Stimulated activated memory B cell treated with anti-CD40 and anti-IgM and Interleukin-4, amounts not matched to agents 10 μg/mL and 1 μg/mL and 100 μg/mL, for 72 hours (primary cell): ENCODE measurements around the gene TIGD4.
A peak's percentile ranks its signal among the peaks of the same experiment; 100 is the strongest.
"Not testable (repeated sequence)": the region's sequence is repeated elsewhere in the genome, so short reads cannot be mapped to it uniquely, and the experiment has no call there.

ENCODE experiments used
- ATAC-seq: fragments of 150-1000 bp; cut with Tn5 transposase; 2 replicates; pipeline ENCODE4 v1.10.0; 2021
- H3K27ac Mint-ChIP-seq: one replicate; pipeline ENCODE4 v1.8.0; 2022; ENCODE audit warnings: mild to moderate bottlenecking, mixed read lengths
- H3K27me3 Mint-ChIP-seq: one replicate; pipeline ENCODE4 v1.8.0; 2022; ENCODE audit warnings: mixed read lengths
- H3K36me3 Mint-ChIP-seq: one replicate; pipeline ENCODE4 v1.8.0; 2022; ENCODE audit warnings: mixed read lengths
- H3K4me1 Mint-ChIP-seq: one replicate; pipeline ENCODE4 v1.8.0; 2022; ENCODE audit warnings: mixed read lengths
- H3K4me3 Mint-ChIP-seq: one replicate; pipeline ENCODE4 v1.8.0; 2022; ENCODE audit warnings: mild to moderate bottlenecking, moderate library complexity, mixed read lengths
- H3K9me3 Mint-ChIP-seq: one replicate; pipeline ENCODE4 v1.8.0; 2022; ENCODE audit warnings: mixed read lengths

Gene TIGD4

DNA sequence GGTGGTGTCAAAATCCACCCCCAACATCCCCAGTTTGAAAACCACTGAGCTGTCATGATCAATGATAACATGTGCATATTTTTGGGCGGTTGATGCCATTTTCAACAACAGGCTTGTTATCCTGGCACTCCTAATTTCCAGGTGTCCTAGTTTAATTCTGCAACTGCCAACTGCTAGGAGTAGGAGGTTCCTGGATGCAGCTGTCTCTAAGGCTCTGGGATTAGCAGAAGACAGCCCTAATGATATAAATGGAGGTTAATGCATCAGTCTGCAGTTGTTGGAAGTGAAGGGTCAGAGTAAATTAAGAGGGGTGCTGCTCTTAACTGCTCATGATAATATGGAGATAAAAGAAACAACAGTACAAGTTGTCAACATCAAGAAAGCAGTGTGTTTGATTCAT lies 24.0 kb upstream of the TIGD4 start:
- H3K4me3 Mint-ChIP-seq = no peak overlapping the region

DNA sequence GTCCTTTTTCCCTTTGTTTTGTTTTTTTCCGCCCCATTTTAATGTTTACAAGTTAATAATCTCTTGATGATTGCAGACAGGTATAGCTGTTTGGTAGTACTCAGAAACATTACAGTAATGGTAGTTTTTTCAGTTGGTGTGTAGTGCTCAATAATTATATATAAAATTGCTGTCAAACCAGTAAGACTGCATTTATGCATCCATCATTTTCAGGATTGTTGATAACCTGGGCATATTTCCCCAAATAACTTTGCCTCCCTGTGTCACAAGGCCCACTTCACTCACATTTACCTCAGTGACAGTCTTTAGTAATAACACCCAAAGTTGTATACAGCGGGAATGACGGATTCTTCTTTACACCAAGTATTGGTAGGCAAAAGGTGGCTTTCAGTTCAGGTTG lies 16.4 kb upstream of the TIGD4 start:
- H3K4me1 Mint-ChIP-seq = peaks cover 29% of the 10 kb centered on the region
- no peak for ATAC-seq
- H3K9me3 Mint-ChIP-seq = no peaks in the 10 kb centered on the region
- H3K4me3 Mint-ChIP-seq = no peak overlapping the region
- no peaks in the 10 kb centered on the region for H3K27me3 Mint-ChIP-seq
- H3K36me3 Mint-ChIP-seq = peaks cover 24% of the 10 kb centered on the region
- H3K27ac Mint-ChIP-seq = no peak overlapping the region

More for the DNA sequence above, 24.0 kb upstream of the TIGD4 start:
- peaks cover 6% of the 10 kb centered on the region for H3K36me3 Mint-ChIP-seq
- no peak overlapping the region for H3K27ac Mint-ChIP-seq
- peaks cover 38% of the 10 kb centered on the region for H3K4me1 Mint-ChIP-seq
- ATAC-seq = no peak
- H3K27me3 Mint-ChIP-seq = no peaks in the 10 kb centered on the region
- H3K9me3 Mint-ChIP-seq = no peaks in the 10 kb centered on the region

DNA sequence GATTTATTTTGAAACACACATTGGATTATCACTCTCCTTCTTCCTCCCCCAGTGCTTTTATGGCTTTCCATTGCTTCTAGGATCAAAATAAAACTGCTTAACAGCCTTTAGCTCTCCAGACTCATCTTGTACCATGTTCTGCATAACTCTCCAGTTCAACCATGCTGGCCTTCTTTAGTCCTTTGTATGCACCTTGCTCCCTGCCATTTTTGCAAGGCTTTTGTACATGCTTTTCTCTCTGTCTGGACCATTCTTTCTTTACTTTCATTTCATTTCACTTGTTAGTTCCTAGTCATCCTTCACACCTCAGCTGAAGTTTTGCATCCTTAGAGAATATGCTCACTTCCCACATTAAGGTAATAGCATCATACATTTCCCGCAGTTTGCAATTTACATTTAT lies 7.1 kb upstream of the TIGD4 start:
- ATAC-seq = no peak
- no peaks in the 10 kb centered on the region for H3K9me3 Mint-ChIP-seq
- H3K4me3 Mint-ChIP-seq = peak overlapping the region; percentile 0
- H3K4me1 Mint-ChIP-seq = peaks cover 55% of the 10 kb centered on the region
- no peaks in the 10 kb centered on the region for H3K36me3 Mint-ChIP-seq
- H3K27me3 Mint-ChIP-seq = no peaks in the 10 kb centered on the region
- H3K27ac Mint-ChIP-seq = peak overlapping the region; percentile 47

DNA sequence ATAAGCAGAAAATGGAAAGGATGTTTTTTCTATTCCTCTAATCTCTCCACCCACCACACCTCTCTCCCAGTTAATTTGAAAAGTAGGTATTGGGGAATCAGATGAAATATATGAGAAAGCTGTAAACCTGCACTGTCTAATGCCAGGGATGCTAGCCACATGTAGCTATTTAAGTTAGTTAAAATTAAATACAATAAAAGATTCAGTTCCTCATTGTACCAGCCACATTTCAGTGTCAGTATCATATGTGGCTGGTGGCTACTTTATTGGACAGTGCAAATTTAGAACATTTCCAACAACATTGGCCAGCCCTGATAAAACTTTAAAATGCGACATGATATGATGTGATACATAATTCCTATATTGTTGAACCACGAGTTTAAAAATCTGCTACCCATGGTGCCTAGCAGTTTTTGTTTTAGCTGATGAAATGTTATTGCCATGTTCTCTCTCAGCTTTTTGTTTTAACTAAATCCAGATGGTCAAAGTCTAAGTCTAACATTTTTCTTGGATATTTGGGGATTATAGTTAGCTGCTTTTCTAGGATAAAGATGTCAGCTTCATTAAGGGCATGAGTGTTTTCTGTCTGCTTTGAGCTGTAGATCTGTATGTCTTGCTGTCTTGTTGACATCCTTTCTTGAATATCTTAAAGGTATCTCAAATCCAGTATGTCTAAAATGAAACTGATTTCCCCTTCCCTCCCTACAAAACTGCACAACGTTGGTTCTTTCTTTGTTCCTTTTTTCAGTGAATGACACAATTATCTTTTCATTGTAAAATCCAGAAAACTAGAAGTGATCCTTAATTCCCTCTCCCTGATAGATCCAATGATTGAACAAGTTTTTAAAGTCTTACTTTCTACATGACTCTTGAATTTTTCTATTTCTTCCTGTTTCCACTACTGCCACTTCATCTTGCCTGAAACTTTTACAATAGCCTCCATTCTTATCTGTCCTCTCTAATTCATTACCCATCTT lies 6.4 kb upstream of the TIGD4 start:
- H3K4me3 Mint-ChIP-seq = peak overlapping the region; percentile 0
- peak overlapping the region; percentile 47 for H3K27ac Mint-ChIP-seq
- no peaks in the 10 kb centered on the region for H3K36me3 Mint-ChIP-seq
- no peaks in the 10 kb centered on the region for H3K27me3 Mint-ChIP-seq
- ATAC-seq = peak; percentile 34
- peaks cover 62% of the 10 kb centered on the region for H3K4me1 Mint-ChIP-seq
- H3K9me3 Mint-ChIP-seq = no peaks in the 10 kb centered on the region

DNA sequence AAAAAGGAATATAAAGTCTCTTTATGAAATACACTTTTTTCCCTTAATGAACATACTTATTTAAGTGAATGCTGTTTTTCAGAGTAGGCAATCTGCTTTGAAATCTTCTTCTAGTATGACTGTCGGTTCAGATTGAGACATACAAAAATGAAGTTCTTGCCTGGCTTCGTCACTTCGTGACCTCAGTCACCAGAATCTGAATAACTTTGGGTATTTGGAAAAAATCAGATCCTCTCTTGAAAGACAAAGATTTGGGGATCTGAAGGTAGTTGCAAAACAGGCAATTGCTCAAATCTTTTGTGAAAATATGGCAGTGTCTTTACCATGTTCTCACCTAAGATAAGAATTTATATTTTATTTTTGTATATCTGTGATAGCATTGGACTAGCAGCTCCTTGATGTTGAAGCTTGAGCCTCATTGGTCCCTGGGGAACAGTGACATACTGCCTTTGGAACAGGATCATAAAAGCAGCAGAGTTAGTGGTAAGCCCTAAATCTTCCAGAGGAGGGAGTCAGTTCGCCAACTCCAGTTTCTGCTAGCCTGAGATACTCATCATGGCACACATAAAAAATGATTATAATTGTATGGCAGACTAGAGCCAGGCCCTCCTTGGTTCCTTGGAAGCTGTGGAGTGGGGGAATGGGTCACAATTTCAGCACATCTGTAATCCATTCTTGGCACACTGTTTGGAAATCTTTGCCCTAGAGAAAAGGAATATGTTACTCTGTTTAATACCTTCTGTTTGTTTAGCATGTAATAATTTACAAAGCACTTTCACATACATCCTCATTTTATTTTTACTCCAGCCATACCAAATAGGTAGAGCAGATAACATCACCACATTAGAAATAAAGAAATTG lies 5.2 kb upstream of the TIGD4 start:
- Mint-ChIP-seq H3K4me1 (peaks cover 68% of the 10 kb centered on the region), H3K27ac (no peak overlapping the region), H3K9me3 (no peaks in the 10 kb centered on the region), H3K4me3 (no peak overlapping the region), H3K27me3 (no peaks in the 10 kb centered on the region), H3K36me3 (no peaks in the 10 kb centered on the region)
- ATAC-seq = no peak

DNA sequence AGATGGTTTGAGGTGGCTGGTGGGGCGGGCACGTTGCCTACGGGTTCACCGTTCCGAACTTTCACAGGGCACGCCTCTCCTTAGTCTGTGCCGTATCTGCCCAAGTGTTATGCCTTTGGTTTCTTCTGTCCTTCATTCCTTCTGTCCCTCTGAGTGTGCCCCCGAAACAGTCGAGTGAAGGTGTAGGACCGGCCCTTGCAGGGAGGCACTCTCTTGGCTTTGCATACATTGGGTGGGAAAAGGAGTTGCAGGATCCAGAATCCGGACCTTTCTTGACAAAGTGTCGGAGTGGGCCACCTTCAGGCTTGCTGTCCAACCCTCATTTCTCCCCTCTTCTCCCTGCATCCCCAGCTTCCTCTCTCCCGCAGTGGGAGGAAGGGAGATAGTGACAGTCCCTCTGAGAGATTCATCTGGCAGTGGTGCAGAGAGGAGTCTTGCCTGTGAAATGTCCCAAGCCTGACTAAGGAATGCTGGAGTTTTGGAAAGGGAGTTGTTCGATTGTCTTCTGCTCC lies 793 bp upstream of the TIGD4 start:
- H3K36me3 Mint-ChIP-seq = no peaks in the 10 kb centered on the region
- H3K4me3 Mint-ChIP-seq = peak overlapping the region; percentile 98
- no peaks in the 10 kb centered on the region for H3K9me3 Mint-ChIP-seq
- no peaks in the 10 kb centered on the region for H3K27me3 Mint-ChIP-seq
- peak overlapping the region; percentile 84 for H3K27ac Mint-ChIP-seq
- H3K4me1 Mint-ChIP-seq = peaks cover 68% of the 10 kb centered on the region
- ATAC-seq = peak; percentile 72

DNA sequence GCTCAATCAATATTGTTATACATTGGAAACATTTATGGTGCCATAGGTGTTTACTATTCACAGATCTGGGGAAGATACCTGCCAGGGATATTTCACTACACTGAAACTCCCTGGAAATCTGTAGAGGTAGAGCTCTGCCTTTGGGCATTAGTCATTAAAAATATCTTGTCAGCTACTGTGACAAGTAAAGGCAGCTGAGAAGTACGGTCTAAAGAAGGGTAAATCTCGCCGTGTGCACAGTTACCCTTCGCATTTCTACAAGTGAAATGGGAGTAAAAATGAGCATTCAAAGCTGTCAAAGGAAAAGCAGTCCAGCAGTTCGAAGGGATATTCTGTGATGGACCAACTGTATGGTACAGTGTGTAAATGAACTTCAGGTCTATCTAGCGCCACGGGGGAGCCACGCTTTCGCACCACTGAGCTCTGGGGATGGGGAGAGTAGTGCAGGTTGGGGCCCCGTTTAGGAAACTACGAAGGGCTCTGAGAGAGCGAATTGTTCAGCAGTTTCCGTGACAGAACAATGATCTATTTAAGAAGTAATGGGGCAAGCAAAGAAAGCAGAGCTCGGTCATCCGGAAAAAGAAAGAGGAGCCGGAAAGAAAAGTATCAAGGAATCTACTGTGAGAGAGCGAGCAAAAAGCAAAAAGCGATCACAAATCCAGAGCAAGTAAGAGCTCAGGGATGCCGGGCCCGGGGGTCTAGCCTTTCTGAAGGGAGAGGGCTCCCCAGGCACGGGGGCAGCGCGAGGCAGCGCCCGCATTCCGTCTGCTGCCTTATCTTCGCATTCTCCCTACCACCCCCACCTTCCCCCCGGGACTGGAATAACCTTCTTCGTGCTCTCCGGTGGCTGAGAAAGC lies 646 bp downstream of the TIGD4 start:
- Mint-ChIP-seq H3K4me3 (peak overlapping the region; percentile 98), H3K4me1 (peaks cover 57% of the 10 kb centered on the region), H3K27me3 (no peaks in the 10 kb centered on the region), H3K9me3 (no peaks in the 10 kb centered on the region), H3K36me3 (no peaks in the 10 kb centered on the region), H3K27ac (peak overlapping the region; percentile 84)
- peak; percentile 42 for ATAC-seq

DNA sequence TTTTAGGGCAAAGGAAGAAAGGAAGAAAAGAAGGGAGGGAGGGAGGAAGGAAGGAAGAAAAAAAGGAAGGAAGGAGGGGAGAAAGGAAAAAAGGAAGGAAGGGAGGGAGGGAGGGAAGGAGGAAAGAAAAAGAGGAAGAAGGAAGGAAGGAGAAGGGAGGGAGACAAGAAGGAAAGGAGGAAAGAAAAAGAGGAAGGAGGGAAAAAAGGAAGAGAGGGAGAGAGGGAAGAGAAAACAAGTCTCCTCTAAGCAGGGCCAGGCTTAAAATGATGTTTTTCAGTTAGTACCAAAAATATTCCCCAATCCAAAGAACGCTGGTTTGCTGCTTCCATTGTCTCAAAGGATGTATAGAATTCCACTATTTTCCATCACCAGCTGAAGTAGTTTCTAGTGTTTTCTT lies 2.0 kb downstream of the TIGD4 start:
- H3K27me3 Mint-ChIP-seq = no peaks in the 10 kb centered on the region
- no peak overlapping the region for H3K27ac Mint-ChIP-seq
- H3K36me3 Mint-ChIP-seq = no peaks in the 10 kb centered on the region

DNA sequence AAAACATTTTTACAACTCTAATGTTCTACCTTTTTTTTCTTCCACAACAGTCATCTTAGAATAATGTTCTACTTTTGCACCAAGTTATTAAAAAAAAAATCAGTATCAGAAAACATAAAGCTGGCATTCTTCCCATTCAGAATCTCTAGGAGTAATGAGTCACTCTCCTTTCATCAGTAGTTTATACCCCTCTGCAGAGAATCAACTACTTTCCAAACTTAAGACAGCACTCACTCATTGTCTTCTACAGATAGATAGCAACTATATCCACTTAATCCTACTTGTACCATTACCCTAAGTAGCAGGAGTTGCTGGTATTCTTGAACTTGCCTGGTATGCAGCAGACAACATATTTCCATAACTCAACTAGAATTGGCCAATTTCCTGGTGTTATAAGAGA lies 3.2 kb downstream of the TIGD4 start:
- H3K9me3 Mint-ChIP-seq = no peaks in the 10 kb centered on the region
- no peak overlapping the region for H3K27ac Mint-ChIP-seq
- no peak for ATAC-seq
- no peaks in the 10 kb centered on the region for H3K36me3 Mint-ChIP-seq
- H3K4me1 Mint-ChIP-seq = peaks cover 31% of the 10 kb centered on the region
- H3K27me3 Mint-ChIP-seq = no peaks in the 10 kb centered on the region
- H3K4me3 Mint-ChIP-seq = no peak overlapping the region

More for the DNA sequence above, 2.0 kb downstream of the TIGD4 start:
- no peak overlapping the region for H3K4me3 Mint-ChIP-seq
- H3K9me3 Mint-ChIP-seq = no peaks in the 10 kb centered on the region
- H3K4me1 Mint-ChIP-seq = peaks cover 43% of the 10 kb centered on the region
- no peak for ATAC-seq

DNA sequence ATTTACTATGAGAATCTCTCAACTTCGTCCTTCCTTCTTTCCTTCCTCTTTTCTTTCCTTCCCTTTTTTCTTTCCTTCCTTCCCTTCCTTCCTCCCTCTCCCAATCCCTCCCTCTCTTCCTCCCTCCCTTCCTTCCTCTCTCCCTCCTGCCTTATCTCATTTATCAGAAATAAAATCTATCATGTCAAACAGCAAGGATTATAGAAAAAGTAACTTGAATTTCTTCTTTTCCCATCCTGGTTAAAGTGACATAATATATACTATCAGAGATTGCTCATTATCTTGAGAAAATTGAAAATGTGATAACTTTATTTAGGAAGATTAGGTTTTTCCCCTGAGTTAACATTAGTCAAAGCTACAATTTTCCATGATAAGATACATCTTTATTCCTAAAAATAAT lies 5.6 kb downstream of the TIGD4 start:
- Mint-ChIP-seq H3K27ac (no peak overlapping the region), H3K4me1 (peaks cover 16% of the 10 kb centered on the region), H3K27me3 (no peaks in the 10 kb centered on the region), H3K4me3 (no peak overlapping the region), H3K9me3 (no peaks in the 10 kb centered on the region), H3K36me3 (no peaks in the 10 kb centered on the region)
- ATAC-seq = no peak

DNA sequence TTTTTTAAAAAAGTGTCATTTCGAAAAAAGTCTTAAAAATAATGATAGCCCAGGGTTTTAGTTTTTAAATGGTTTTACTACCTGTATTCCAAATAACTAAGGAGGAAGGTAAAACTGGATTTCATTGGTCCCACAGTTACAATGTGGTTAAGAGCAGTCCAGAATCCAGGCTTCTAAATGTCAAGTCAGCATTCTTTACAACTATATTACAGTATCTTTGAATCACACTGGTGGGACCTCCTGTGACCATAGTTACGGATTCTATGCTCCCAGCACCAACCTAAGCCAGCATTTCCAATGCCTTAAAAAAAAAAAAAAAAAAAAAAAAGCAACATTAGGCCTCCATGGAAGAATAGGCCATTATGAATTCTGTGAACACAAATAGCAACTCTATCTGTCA lies 6.2 kb downstream of the TIGD4 start:
- no peaks in the 10 kb centered on the region for H3K9me3 Mint-ChIP-seq
- ATAC-seq = no peak
- no peak overlapping the region for H3K4me3 Mint-ChIP-seq
- no peaks in the 10 kb centered on the region for H3K27me3 Mint-ChIP-seq
- H3K4me1 Mint-ChIP-seq = peaks cover 10% of the 10 kb centered on the region
- no peaks in the 10 kb centered on the region for H3K36me3 Mint-ChIP-seq
- no peak overlapping the region for H3K27ac Mint-ChIP-seq

DNA sequence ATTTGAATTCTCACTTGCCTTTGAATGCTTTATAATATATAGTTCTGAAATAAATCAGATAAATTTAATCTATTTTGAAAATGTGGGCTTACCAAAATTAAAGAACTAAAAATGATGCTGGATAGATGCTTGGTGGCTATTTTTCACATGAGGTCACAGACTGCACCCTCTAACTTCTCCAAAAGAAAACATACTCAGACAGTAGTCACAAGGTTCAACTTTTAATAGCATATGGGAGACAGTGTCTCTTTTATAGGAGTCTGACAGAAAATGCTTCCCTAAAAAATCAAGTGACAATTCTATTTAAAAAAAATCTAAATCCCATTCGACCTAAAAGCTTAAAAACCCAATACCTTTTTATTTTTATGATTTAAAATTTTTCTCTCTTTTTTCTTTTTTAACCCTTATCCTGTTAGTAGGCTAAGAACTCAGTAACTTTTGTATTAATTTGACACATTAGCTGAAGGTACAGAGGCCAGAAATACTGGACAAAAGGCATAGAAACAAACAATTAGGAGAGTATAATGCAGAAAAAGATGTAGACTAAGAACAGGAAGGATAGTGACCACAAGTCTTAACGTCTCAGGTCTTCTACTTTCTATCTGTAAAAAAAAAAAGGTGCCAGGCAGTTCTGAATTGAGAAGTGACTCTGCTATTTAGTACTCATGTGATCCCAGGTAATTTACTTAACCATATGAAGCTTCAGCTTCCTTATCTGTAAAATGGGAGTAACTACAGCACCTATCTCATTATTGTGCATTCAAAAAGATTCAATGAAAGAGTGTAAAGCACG lies 7.6 kb downstream of the TIGD4 start:
- H3K27me3 Mint-ChIP-seq = no peaks in the 10 kb centered on the region
- no peak overlapping the region for H3K27ac Mint-ChIP-seq
- no peaks in the 10 kb centered on the region for H3K4me1 Mint-ChIP-seq
- ATAC-seq = no peak
- H3K36me3 Mint-ChIP-seq = no peaks in the 10 kb centered on the region
- H3K9me3 Mint-ChIP-seq = no peaks in the 10 kb centered on the region
- no peak overlapping the region for H3K4me3 Mint-ChIP-seq

DNA sequence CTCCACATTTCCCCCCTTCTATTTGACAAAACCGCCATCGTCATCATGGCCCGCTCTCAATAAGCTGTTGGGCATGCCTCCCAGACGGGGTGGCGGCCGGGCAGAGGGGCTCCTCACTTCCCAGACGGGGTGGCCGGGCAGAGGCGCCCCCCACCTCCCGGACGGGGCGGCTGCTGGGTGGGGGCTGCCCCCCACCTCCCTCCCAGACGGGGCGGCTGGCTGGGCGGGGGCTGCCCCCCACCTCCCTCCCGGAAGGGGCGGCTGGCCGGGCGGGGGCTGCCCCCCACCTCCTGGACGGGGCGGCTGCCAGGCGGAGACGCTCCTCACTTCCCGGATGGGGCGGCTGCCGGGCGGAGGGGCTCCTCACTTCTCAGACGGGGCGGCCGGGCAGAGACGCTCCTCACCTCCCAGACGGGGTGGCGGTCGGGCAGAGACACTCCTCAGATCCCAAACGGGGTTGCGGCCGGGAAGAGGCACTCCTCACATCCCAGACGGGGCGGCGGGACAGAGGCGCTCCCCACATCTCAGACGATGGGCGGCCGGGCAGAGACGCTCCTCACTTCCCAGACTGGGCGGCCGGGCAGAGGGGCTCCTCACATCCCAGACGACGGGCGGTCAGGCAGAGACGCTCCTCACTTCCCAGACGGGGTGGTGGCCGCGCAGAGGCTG lies 14.3 kb downstream of the TIGD4 start:
- not testable (repeated sequence) for H3K27me3 Mint-ChIP-seq, ATAC-seq, H3K36me3 Mint-ChIP-seq, H3K9me3 Mint-ChIP-seq, H3K27ac Mint-ChIP-seq, H3K4me1 Mint-ChIP-seq, H3K4me3 Mint-ChIP-seq

DNA sequence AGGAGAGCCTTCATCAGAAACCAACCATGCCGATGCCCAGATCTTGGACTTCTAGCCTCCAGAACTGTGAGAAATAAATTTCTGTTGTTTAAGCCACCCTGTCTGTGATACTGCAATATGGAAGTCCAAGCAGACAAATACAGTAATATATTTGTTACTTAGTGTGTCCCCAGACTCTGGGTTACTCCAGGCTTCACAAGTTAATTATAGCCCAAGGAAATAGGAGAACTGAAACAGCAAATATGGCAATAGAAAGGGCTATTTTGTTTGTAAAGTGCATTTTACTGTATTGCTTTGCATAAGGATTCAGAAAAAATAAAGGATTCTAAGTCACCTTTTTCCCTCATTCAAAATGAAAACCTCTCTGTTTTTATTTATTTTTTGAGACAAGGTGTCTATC lies 15.7 kb downstream of the TIGD4 start:
- ATAC-seq = no peak
- Mint-ChIP-seq H3K27ac (no peak overlapping the region), H3K9me3 (no peaks in the 10 kb centered on the region)

More for the DNA sequence above, 15.7 kb downstream of the TIGD4 start:
- Mint-ChIP-seq H3K4me1 (no peaks in the 10 kb centered on the region), H3K36me3 (no peaks in the 10 kb centered on the region), H3K27me3 (no peaks in the 10 kb centered on the region), H3K4me3 (no peak overlapping the region)
